Pulmonary artery endothelial cell (primary cell): ENCODE results near the gene CCDC27. TPM values are rescaled to one million over a fixed set of nuclear protein-coding genes. Genes with fewer than 3 reads are reported as not detected.

Experiments used
- DNase-seq: peaks from one replicate; pipeline ENCODE4 v3.0.0-alpha.2; 2011; ENCODE audit warnings: low read depth, low spot score
- total RNA-seq: library from RNA; depleted of rRNA; stranded (reverse); fragments of >200 nt; gene quantifications from 2 replicates; pipeline ENCODE4 v1.2.3, GENCODE V29; 2014

The CCDC27 gene
- total RNA-seq, 1 donor from 2014 or later = not detected

DNA sequence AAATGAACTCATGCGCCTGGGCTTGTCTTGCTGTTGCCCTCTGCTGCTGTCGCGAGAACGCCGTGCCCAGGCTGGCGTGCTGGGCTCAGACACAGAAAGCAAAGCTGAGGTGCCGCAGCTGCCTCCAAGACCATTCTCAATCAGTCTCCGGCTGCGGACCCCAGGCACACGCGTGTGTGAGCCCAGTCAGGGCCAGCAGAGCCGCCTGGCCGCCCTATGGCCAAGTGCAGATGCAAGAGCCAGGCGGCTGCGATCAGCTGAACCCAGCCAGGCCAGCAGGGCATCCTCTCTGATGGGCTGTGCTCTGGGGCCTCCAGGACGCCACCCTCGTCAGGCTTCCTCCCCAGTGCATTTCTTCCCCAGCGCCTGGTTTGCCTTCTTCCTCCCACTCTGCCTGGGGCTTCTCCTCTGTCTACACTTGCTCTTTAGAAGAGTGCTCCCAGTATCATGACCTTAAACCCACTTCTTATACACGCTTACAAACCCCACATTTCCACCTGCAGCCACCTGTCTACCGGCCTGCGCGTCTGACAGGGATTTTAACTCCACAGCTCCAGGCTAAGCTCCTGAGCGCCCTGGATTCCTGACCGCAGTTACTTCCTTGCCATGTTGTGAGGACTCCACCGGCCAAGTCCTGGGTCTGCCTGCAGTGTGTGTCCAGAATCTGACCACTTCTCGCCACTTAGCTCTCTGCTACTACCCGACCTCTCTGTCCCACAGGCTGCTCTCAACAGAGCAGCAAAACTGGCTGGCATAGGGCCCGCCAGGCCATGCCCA lies 65.8 kb downstream of the CCDC27 start:
- DNase-seq = no peak

DNA sequence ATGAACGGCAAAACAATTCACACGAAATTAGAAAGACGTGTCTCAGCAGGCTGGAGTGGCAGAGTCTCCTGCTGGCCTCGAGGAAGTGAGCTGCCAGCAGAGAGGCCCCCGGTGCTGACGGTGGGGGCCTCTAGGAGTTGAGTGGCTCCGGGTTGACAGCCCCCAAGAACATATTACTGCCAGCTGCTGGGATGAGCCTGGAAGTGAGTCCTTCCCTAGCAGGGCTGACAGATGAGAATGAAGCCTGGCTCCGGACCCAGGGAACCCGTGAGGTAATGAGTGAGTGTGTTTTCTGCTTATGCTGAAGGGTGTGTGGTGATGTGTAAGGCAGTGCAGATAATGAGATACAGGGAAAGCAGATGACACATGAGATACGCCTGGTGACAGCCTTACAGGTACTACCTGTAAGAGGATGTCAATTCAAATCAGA lies 67.5 kb downstream of the CCDC27 start:
- DNase-seq = no peak

DNA sequence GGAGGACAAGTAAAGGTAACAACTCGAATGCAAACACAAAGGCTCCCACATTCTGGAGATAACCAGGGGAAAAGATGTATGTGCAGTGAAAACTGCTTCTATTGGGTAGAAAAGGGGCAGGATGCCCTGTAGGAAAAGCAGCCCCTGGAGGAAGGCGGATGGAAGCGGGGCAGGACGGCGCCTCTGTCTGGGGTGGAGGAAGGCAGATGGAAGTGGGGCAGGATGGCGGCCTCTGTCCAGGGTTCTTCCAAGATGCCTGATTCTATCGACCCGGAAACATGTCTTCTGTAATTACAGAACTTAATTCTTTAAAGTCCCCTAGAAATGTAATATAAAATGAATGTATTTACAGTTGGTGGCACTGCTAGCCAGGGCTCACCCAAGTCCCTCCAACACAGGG lies 68.1 kb downstream of the CCDC27 start:
- no peak for DNase-seq

DNA sequence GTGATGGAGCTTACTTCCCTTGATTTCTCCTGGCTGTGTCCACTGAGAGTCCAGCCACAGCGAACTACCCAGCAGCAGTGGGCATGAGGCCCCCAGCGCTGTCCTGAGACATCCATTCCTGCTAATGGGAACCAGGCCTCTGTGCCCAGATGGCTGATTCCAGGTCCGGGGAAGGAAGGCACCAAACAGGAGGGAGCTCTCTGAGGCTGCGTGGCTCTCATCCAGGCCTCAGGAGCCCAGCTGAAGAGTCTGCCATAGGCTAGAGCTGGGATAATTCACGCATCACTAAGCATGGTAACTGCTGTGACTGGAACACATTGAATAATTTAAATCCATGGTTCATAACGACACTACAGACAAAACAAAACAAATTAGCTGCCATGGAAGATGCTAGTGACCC lies 68.8 kb downstream of the CCDC27 start:
- no peak for DNase-seq

Other genes starting within 250 kb of the CCDC27 start
- 23.3 and 49.2 TPM in 2 replicates for gene MEGF6, start 140.9 kb upstream of the CCDC27 start, total RNA-seq
- gene TPRG1L, start 127.4 kb upstream of the CCDC27 start, total RNA-seq = 31.9 and 33.0 TPM in 2 replicates
- 25.5 TPM in 2 replicates for gene WRAP73, start 102.3 kb upstream of the CCDC27 start, total RNA-seq
- gene TP73, start 99.9 kb upstream of the CCDC27 start, total RNA-seq = under 0.01 TPM in 1 of 2 replicates, not detected in the other
- 0.74 and 1.6 TPM in 2 replicates for gene SMIM1, start 20.3 kb downstream of the CCDC27 start, total RNA-seq
- gene LRRC47, start 44.0 kb downstream of the CCDC27 start, total RNA-seq = 34.7 and 36.1 TPM in 2 replicates
- 16.5 and 42.1 TPM in 2 replicates for gene CEP104, start 104.8 kb downstream of the CCDC27 start, total RNA-seq
- gene DFFB, start 105.0 kb downstream of the CCDC27 start, total RNA-seq = 11.5 and 15.1 TPM in 2 replicates
- gene C1orf174, start 147.8 kb downstream of the CCDC27 start, total RNA-seq = 30.8 and 55.3 TPM in 2 replicates